Muscle of back (tissue), 11 donors: ENCODE measurements around the gene PDLIM7. TPM values are rescaled to one million over a fixed set of nuclear protein-coding genes. Genes with fewer than 3 reads are reported as not detected.

Experiments
- DNase-seq, 3 donors: peaks; one replicate each; pipeline versions ENCODE4 v3.0.0 to v3.0.0-alpha.2; 2013
- polyA plus RNA-seq, 10 donors: library from polyadenylated mRNA; unstranded; fragments of 120-200 nt; gene quantifications; one replicate each; pipeline ENCODE4 v1.2.1, GENCODE V29; 2013; ENCODE audit not compliant: insufficient read length in 10 of 10

Gene PDLIM7
- polyA plus RNA-seq, 10 donors: 167 to 339 (median 246) TPM

DNA sequence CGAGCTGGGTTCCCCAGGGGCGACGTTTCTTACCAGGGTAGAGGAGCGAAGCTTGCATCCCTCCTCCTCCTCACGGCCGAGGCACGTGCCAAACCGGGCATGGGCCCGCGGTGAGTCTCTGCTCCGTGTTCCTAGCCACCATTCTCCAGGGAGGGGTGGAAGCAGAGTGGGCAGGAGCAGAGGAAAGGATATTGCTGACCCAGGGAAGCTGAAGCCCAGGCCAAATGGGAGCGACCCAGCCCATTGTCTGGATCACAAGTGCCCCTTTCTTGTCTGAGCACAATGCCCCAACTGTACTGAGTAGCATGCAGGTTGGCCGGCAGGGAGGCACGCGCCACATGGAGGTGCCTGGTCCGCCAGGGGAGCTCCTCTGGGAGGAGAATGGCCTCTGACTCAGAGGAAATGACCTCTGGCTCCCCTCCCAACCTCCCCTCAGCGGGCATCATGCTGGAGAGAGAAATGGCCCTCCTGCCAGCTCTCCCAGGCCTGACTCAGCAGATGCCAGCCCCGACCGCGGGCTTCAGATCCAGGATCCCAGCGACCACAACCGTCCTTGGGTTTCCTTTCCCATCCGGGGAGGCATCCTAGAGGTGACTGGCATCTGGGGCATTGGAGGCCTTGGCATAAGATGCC is 49.7 kb downstream of the PDLIM7 start:
- no peak for DNase-seq

DNA sequence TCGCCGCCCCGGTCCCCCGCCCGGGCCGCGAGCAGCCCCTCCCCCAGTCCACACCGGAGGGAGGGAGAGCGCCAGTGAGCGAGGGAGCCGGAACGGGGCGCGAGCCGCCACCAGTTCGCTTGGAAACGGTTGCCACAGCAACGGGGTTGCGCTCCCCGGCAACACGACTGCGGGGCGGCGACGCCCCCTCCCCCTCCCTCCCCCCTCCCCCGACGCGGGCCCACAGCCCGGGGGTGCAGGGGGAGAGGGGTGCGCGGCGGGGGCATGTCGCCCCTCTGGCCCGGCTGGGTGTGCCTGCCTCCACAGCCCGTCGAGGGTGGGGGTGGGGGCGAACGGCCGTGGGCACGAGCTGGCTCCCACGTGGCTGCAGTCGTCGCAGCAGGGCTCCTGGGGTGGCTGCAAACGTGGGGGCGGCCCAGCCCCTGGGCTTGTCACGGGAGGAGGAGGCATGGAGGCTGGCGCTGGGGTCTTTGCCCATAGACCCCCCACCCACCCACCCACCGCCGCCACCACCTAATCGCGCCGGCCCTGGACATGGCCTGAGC is 50.3 kb downstream of the PDLIM7 start:
- peak in 2 of 3 donors; percentile 67 to 77 for DNase-seq

DNA sequence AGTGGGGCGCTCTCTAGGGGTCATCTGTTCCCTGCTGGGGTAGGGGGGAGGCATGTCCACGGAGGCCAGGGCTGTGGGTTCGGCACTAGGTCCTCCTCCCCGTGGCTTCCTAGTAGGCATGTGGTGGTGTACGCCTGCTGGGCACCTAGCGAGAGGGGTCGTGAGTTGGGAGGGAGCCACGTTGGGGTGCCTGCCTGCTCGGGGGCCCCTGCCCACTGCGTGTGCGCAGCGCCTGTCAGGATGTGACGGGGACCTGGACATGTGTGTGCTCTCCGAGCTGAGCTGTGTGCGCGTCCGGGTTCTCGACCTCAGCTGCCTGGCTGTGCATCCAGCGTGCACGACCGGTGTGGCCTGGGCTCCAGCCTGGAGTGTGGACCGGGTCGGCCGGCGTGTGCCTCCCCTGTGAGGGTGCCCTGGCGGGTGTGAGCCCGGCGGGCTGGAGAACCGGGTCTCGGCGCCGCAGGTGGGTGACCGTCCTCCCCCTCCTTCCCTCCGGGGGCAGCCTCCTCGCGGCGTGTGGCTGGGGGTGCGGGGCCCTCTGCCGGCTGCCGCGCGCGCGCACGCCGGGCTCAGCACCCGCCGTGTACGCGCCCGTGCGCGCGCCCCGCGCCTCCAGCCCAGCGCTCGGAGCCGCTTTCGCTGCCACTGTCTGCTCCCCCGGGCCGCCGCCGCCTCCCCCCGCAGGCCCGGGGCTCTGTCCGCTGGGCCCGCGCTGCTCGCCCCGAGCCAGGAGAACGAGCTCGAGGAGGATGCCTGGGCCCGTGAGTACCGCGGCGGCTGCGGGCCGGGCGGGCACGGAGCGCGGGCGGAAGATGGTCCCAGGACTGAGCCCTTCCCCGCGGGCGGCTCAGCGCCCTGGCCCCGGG is 51.0 kb downstream of the PDLIM7 start, which contains the start of gene PRR7:
PRR7 (plus strand) TSS at position 615 of the 866 bp plus-strand sequence. CDS start 8,254 bp downstream, outside the sequence.
- DNase-seq: peak; percentile 52 to 88 (median 81)

DNA sequence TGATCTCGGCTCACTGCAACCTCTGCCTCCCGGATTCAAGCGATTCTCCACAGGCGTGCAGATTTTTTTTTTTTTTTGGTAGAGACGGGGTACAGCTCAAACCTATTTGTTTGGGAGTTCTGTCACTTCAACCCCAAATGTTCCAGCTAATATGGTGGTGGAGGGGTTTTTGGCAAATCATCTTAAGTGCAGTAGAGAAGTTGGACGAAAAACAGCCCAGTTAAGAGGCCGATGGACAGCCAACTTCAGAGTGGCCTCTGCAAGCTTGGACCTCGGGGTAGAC is 51.5 kb downstream of the PDLIM7 start:
- DNase-seq: no peak

DNA sequence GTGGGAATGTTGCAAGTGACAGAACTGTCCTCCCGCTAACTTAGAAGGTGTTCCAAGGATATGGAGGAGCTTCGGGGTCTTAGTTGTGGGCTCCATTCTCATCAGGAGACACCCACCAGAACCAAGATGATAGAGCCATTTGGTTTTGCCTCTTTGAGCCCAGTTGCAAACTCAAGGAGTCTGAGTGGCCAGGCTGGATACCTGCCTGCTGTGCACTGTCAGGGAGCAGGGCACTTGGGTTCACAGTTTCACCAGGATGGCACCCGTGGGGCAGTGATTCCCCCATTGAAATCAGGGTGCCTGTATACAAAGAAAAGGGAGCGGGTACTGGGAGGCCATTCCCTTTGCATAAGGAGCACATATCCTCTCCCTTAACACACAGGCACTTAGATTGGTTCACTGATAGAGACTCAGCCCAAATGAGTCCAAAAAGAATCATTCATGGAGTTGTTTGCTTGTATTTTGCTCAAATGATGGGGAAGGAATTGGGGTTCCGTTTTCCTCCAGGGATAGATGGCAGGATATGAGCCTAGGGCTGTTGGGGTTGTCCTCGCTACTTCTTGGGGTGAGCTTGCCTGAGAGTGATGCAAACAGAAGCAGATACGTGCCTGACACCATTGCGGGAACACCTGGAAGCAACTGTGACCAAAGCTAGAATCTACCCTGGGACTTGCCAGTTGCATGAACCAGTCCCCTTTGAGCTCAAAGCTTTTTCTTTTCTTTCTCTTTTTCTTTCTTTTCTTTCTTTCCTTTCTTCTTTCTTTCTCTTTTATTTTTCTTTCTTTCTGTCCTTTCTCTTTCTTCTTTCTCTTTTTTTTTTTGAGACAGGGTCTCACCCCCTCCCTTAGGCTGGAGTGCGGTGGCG is 52.1 kb downstream of the PDLIM7 start:
- DNase-seq: no peak

DNA sequence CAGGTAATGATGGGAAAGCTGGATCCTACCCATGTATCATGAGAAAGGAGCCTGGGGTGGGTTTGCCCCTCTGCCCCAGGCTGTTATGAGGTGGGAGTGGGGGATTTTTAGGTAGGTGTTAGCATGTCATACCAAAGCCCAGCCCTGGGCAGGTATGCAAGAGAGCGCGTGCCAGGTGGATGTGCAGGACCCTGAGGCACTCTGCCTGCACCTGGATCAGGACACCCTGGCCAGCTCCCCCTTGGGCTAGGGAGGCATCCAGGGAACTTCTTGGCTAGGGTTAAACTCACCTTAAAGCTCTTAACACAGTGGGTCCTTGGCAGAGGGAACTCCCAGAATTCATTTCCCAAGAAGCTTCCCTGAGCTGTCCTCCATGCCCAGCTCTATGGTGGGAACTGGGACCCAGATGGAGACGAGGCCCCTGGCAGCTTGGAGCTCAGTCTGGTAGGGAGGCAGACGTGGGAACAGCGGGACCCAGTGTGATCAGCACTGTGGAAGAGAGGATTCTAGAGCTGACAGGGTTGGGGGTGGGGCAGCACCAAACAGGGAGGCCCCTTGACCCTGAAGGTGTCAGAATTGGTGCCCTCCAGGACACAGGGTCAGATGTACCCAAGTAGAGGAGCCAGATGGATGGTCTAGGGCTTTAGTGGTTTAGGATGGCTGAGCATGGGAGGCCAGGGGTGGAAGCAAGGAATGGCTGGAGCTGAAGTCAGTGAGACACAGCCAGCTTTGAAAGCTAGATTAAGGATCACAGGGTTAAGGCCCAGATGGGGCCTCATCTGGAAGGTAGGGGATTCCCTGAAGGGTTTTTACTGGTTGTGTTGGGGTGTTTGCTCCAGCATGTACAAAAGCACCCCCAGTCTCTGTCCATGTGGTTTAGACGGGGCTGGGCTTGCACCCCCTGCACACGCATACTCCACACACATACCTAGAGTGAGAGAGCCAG is 53.0 kb downstream of the PDLIM7 start:
- DNase-seq: no peak

DNA sequence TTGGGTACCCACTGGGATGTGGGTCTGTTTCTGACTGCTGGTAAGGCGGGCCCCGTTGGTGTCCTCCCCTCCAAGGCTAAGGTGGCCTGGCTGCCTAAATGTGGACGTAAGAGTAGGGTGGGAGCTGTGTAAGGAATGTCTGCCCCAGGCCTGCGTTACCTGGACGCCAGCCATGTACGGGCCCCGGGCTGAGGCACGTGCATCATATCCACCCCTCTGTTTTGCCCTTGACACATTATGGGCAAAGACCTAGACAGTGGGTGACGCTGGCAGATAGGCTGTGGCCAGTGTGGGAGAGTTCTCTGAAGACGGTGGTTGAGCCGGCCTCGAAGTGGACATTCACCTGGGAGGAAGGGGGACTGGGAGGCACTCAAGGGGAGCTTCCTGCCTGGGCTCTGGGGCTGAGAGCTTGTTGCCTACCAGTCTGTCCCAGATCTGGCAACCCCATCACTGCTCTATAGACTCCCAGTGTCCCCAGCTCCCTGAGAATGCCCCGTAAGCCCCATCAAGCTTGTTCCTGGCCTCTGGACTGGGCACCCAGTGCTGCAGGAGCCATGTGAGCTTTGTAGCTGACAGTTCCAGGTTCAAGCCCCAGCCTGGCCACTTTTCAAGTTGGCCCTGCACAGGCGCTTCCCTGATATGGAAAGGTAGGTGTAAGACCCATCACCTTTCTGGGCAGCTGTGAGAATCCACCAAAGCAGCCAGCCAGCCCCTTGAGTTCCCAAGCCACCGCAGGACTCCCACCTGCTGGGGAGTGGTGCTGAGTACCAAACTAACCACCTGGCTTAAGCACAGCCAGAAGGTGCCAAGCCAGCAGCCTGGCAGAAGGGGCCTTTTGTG is 54.0 kb downstream of the PDLIM7 start:
- DNase-seq: no peak

DNA sequence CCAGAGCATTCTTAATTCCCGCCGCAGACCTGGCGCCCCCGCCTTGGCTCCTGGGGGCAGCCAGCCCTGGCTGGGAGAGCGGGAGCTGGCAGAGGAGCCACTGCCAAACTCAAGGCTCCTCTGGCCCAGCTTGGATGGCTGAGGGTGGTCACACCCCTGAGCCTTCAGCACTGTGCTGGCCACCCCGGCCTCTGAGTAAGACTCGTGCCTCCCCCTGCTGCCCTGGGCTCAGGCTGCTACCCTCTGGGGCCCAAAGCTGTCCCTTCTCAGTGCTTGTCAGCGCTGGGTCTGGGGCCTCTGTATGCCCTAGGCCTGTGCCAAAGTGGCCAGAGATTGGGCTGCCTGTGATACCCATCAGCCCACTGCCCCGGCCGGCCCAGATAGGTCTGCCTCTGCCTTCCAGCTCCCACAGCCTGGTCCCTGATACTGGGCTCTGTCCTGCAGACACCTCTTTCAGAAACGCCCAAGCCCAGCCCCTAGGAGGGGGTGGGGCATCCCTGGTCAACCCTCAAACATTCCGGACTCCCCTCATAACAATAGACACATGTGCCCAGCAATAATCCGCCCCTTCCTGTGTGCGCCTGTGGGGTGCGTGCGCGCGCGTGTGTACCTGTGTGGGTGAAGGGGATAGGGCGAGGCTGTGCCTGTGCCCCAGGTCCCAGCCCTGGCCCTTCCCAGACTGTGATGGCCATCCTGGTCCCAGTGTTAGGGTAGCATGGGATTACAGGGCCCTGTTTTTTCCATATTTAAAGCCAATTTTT is 55.2 kb downstream of the PDLIM7 start:
- DNase-seq: no peak

DNA sequence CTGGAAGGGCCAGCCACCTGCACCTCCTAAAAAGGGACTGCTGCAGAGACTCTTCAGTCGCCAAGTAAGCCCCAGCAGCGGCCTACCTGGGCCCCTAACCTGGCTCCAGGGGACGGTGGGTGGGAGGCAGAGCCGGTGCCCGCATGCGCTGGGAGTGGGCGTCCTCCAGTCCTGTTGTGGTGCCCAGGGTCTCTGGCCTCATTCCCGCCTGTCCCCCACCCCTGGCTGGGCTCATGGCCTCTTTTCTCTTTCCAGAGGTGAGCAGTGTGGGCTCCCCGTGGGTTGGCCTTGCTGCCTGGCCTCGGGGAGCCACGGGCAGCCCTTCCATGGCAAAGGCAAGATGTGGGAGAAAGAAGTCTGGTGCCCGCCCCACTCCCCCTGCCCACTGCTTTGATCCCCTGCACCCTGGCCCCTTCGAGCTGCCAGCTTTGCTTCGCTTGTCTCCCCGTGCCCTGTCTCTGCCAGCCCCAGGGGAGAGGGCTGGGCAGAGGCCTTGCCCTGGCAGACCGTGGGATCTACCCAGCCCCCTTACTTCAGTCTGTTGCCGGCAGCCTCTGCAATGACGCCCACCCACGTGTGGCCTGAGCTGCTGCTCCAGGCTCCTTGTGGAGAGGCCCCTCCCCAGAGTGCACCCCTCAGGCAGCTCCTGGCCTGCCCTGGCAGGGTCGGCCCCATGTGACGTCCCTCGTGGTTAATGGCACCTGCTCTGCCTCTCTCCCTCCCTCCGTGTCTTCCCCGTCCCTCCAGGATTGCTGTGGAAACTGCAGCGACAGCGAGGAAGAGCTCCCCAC is 56.2 kb downstream of the PDLIM7 start:
- DNase-seq: no peak

DNA sequence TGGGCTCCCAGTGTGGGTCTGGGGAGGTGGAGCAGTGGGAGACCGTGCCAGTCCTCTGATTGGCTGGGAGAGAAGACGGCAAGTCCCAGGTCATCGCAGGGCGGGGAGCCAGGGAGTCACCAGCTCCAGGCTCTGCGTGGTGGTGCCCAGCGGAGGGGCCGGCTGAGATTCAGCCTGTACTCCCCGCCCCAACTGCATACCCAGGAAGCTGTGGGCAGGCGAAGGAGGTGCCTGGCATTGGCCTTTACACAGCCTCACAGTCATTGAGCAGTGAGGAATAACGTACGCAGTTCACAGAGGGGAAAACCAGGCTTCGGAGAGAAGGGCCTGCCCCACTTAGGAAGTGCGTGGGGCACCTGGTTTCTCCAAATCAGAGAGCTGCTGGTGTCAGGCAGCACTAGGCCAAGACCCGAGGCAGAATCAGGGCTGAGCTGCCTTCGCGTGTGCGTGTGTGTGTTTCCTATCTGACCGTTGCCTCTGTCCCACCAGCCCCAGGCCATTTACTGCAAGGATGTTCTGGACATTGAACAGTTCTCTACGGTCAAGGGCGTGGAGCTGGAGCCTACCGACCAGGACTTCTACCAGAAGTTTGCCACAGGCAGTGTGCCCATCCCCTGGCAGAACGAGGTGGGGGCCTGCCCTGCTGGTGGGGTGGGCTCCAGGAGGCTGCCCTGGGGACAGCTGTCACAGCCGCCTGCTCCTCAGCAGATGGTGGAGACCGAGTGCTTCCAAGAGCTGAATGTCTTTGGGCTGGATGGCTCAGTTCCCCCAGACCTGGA is 57.0 kb downstream of the PDLIM7 start:
- DNase-seq: no peak

DNA sequence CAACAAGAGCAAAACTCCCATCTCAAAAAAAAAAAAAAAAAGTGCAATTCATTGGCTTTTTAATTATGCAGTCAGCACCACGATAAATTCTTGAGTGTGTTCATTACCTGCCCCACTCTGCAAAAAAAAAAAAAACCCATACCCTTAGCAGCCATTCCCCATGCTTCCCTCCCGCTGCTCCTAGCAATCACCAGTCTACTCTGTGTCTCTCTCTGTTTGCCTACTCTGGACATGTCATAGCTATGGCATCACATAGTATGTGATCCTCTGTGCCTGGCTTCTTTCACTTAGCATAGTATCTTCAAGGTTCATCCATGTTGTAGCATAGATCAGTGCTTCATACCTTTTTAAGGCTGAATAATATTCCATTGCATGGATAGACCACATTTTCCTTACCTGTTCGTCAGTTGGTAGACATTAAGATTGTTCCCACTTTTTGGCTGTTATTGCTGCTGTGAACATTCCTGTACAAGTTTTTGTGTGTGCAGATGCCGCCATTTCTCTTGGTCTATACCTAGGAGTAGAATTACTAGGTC is 57.8 kb downstream of the PDLIM7 start:
- DNase-seq: no peak

DNA sequence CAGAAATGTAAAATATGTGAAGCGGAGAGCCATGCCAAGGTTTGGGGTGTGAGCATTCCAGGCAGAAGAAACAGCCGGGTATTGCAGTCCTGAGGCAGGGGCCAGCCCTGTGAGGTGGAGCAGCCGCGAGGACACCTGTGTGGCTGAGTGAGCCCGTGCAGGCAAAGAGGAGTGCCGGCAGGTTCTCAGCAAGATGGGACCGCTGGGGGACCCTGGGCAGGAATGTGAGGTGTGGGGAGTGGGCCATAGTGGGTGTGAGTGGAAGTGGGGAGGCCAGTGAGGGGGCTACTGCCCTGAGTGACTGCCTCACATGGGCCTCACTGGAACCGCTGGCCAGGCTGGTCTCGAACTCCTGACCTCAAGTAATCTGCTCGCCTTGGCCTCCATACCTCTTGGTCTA is 58.9 kb downstream of the PDLIM7 start:
- no peak for DNase-seq

DNA sequence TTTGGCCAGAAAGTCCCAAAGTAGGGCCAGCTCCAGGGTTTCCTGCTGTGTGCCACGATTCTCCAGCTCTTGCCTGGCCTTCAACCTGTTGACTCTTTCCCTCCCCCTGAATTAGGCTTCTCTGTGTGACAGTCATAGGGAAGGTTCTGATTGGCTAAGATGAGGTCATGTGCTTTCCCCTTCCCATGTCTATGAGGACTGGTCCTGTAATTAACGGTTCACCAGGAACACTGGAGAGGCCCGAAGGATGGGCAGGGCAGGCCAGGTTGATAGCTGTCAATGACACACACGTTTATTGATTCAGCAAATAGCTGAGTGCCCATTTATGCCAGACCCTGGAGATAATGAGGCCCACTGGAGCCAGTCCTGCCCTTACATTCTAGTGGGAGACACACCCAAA is 59.8 kb downstream of the PDLIM7 start:
- DNase-seq: no peak

DNA sequence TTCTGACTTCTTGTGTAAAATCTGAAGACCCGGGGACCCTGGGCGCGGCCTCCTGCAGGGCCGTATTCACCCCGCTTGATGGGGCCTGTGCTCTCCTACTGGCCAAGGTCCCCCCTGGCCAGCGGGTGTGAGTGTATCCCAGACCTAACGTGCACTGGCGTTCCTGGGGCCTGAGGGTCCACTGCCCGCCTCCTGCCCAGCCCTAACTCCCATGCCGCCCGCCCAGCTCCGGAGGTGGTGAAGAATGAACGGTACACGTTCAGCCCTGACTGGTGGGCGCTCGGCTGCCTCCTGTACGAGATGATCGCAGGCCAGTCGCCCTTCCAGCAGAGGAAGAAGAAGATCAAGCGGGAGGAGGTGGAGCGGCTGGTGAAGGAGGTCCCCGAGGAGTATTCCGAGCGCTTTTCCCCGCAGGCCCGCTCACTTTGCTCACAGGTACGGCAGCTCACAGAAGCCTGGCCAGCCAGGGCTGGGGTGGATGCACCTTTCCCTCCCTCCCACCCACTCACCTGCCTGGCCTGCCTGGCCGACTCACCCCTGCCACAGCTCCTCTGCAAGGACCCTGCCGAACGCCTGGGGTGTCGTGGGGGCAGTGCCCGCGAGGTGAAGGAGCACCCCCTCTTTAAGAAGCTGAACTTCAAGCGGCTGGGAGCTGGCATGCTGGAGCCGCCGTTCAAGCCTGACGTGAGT is 61.4 kb downstream of the PDLIM7 start:
- no peak for DNase-seq

DNA sequence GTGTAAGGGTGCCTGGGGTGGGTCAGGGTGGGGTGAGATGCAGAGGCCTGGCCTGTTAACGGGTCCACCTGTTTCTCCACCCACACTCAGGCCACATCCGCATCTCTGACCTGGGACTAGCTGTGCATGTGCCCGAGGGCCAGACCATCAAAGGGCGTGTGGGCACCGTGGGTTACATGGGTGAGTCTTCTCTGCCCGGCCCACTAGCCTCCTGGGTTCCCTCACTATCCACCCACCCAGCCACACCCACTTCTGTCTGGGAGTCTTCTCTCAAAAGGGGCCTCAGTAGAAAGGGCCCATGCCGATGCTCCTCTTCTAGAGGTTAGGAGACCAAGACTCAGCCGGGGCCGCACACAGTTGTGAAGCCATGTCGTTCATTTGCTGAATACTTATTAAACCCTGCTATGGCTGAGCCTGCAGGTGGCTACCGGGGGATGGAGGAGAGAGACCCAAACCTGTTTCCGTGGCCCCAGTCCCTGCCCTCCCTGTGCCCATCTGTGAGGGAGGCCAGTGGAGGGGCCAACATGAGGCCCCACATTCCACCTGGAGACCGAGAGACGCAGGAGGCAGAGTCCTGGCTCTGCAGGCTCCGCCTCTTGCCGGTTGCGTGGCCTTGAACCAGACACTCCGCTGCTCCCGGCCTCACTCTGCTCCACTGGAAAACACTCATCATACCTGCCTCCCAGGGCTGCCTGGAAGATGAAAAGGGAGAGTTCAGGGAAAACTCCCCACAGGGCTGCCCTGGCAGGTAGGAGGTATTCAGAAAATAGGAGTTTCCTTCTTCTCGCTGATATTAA is 62.3 kb downstream of the PDLIM7 start:
- no peak for DNase-seq

DNA sequence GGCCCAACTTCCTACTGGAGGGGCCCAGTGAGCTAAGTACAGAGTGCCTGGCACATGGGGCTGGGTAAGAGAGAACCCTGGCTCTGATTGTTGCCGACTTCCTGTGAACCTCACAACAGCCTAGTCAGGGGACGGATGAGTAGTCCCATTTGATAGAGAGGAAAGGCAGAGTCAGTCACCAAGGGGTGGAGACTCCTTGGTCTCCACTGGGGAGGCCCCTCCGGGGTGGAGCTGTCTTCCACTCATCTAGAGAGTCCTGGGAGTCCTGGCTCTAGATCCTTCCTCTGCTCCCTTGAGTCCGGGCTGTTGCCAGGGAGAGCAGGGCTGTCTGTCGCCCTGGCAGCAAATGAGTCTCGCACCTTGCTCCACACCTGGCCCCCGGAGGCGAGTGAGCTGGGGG is 63.0 kb downstream of the PDLIM7 start:
- DNase-seq: no peak
